Measurements from ENCODE around the gene NNAT. TPM values are rescaled to one million over a fixed set of nuclear protein-coding genes. Genes with fewer than 3 reads are reported as not detected.
"Not testable (repeated sequence)": the region's sequence is repeated elsewhere in the genome, so short reads cannot be mapped to it uniquely, and the experiment has no call there.

The NNAT gene
- polyA plus RNA-seq, 3 donors: 4.0 to 191 (median 31.0) TPM

GRCh38 chr20:37554721-37555298, 33.8 kb downstream of the NNAT start:
- 62 to 73% (median 65%) methylated on average over 13 of the region's 13 CpGs for WGBS, 3 donors
- H3K27ac ChIP-seq (ENCODE audit: low read depth, low read length): not testable (repeated sequence)

DNA sequence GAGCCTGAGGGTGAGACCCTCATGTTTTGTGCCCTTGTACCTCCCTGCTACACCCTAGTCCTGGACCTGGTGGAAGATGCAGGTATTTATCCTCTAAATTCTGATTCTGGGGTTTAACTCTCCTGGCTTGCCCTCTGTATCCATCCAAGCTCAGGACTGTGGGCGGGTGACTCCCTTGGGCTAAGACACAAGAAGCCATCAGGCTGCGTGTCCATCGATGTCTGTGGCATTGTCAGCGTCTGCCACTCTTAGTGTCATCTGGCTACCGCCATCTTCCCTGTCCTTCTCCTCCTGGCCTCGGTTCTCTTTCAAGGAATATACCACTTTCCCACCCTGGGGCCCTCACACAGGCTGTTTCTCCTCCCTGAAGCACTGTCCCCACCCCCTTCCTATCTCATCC, 35.5 kb downstream of the NNAT start:
- no peak overlapping the region for H3K27ac ChIP-seq (ENCODE audit: low read depth, low read length)
- WGBS, 3 donors: 84 to 89% (median 87%) methylated on average over 6 of the region's 6 CpGs

- 77 to 87% (median 81%) methylated on average over 4 of the region's 4 CpGs for WGBS, 3 donors
- no peak overlapping the region for H3K27ac ChIP-seq (ENCODE audit: low read depth, low read length)
Measured at GRCh38 chr20:37558306-37558705, 37.3 kb downstream of the NNAT start.

DNA sequence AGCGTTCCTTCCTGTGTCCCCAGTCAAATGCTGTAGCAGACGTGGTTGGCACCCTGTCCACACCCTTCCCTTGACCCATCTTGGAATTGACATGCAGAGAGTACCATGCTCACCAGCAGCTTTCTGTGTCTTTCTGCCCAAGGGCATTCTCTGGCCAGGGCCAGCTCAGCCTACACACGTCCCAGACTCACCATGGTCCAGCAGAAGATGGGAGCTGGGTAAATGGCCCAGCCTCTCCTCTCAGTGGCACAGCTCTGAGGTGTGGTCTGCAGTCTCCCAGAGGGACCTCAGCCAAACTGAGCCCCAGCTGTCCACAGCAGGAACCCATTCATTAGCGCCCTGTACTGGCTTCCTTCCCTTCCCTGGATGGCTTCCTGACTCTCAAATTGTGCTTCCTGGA, 37.7 kb downstream of the NNAT start:
- 70 to 80% (median 76%) methylated on average over 4 of the region's 4 CpGs for WGBS, 3 donors
- H3K27ac ChIP-seq (ENCODE audit: low read depth, low read length): no peak overlapping the region

DNA sequence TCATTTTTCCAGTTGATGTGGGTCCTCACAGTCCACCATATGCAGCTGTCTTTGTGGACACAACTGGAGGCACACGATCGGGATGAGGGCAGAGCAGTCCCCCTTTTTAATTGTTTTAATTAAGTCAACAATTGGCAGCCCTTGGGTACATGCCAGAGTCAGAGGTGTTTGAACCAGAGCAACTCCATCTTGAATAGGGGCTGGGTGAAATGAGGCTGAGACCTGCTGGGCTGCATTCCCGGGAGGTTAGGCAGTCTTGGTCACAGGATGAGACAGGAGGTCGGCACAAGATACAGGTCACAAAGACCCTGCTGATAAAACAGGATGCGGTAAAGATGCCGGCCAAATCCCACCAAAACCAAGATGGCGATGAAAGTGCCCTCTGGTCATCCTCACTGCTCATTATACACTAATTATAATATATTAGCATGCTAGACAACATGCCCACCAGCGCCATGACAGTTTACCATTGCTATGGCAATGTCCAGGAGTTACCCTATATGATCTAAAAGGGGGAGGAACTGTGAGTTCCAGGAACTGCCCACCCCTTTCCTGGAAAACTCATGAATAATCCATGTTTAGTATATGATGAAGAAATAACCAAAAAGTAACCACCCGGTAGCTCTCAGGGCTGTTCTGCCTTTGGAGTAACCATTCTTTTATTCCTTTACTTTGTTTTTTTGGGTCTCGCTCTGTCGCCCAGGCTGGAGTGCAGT, 38.4 kb downstream of the NNAT start:
- no peak overlapping the region for H3K27ac ChIP-seq (ENCODE audit: low read depth, low read length)
- 80 to 89% (median 87%) methylated on average over 11 of the region's 11 CpGs for WGBS, 3 donors

DNA sequence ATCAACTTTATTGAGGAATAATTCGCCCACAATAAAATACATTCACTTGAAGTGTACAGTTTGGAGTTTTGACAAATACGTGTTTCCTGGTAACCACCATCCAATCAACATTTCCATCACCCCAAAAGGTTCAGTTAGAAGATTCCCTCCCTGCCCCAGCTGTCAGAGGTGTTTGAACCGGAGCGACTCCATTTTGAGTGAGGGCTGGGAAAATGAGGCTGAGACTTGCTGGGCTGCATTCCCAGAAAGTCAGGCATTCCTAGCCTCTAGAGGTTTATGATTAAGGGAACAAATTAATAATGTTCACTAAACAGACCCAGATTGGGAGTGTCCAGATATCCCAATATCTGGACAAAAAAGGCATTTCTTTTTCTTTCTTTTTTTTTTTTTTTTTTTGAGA, 39.6 kb downstream of the NNAT start:
- H3K27ac ChIP-seq (ENCODE audit: low read depth, low read length): no peak overlapping the region
- WGBS, 3 donors: 54 to 69% (median 59%) methylated on average over 4 of the region's 4 CpGs

- H3K27ac ChIP-seq (ENCODE audit: low read depth, low read length): no peak overlapping the region
- WGBS, 3 donors: 58 to 67% (median 66%) methylated on average over 3 of the region's 3 CpGs
Measured at GRCh38 chr20:37562695-37563480, 41.8 kb downstream of the NNAT start.

DNA sequence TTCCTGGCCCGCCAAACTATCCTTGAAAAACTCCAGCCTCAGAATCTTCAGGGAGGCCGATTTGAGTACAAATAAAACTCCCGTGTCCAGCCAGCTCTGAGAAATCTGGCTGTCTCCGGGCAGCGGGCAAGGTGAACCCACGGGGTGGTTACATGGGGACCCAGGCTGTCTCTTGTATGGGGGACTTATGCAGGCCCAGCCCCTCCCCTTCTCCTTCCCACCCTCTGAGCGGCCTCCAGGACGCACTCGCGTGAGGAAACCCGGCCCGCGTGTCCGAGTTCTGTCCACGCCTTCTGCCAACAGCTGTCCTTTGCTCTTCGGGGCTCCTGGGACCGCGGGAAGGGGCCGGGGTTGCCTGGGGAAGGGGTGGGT, 43.0 kb downstream of the NNAT start:
- WGBS, 3 donors: 29 to 40% (median 31%) methylated on average over 19 of the region's 19 CpGs
- H3K27ac ChIP-seq (ENCODE audit: low read depth, low read length): no peak overlapping the region

GRCh38 chr20:37564388-37565133, 43.5 kb downstream of the NNAT start:
- WGBS, 3 donors: 9 to 14% (median 10%) methylated on average over 20 to 34 of the region's 34 CpGs
- no peak overlapping the region for H3K27ac ChIP-seq (ENCODE audit: low read depth, low read length)

DNA sequence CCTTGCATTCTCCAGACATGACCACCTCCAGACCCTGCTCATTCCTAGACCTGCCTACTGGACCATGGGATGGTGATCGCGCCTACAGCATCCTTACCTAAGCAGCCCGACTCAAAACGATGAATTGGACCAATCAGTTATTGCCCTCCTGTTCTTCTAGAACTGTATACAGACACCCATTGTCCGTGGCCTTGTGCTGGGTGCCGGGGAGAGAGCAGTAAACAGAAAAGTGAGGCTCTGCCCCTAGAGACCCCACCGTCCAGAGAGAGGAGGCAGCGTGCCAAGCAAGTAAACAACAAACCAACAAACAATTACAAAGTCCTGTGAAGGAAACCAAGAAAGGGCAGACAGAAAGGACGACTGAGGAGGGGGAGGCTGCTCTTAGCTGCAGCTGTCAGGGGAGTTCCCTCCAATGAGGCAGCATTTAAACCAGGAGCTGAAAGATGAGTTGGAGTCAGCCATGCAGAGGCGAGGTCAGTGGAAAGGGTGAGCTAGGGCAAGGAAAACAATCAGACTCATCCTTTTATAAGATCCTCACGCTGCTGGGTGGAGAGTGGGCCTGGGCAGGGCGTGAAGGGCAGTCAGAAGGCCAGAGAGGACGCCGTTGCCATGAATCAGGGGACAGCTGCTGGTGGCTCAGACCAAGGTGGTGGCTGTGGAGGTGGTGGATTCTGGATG, 44.2 kb downstream of the NNAT start:
- WGBS, 3 donors: 64 to 73% (median 70%) methylated on average over 14 of the region's 14 CpGs
- H3K27ac ChIP-seq (ENCODE audit: low read depth, low read length): no peak overlapping the region

- H3K27ac ChIP-seq (ENCODE audit: low read depth, low read length): no peak overlapping the region
- WGBS, 3 donors: 55 to 59% (median 56%) methylated on average over 5 of the region's 5 CpGs
Measured at GRCh38 chr20:37566590-37567330, 45.7 kb downstream of the NNAT start.

DNA sequence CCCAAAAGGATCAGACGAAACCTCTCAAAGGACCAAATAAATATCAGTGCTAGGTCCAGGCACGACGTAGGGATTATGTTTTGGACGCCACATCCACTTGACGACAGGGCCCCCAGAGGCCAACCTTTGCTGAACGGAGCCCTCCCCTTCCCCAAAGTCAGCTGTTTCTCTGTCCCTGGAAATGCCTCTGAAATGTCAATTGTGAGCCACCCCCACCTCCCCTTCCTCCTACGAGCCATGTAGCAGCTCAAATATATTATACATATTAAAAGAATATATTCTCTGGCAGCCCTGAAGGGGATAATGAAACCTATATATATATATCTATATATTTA, 46.2 kb downstream of the NNAT start:
- WGBS, 3 donors: 15 to 18% (median 15%) methylated on average over 7 of the region's 7 CpGs
- H3K27ac ChIP-seq (ENCODE audit: low read depth, low read length): no peak overlapping the region

DNA sequence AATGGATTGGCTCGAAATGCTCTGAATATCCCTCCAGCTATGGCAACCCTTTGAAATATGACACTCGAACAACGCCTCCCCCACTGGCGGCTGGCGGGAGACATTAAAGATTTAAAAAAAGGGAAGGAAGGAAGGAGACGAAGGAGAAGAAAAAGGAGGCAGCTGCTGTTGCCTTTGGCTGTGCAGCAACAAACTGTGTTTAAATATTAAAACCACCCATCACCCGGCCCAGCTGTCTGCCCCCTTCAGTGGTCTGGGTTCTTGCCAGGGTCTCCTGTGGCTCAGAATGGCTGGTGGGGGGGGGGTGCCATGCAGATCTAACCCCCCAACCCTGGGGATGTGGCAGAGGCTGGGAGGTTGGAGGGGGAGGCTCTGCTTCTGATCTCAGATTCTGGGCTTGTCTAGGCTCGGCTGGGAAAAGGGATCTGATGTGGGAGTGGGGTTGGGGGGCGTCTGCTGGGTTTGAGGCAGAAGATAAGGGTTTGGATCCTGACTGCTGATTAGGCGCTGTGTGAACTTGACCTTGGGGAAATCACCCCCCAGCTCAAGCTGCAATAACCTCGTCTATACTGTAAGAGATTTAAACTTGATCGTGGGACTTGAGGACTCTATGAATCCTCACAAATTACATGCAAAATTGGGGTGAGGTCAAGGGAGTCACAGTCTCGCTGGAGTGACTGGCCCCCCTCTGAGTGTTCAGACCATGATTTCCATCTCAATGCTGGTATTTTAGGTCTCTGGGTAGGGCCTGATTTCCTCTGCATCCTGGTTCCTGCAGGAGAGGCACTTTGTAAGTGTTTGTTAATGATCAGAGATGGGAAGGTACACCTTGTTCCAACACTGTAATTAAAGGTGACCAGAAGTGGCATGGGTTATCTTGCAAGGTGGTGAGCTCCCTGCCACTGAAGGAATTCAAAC, 46.9 kb downstream of the NNAT start:
- H3K27ac ChIP-seq (ENCODE audit: low read depth, low read length): no peak overlapping the region
- WGBS, 3 donors: 3 to 6% (median 4%) methylated on average over 13 of the region's 13 CpGs

GRCh38 chr20:37570419-37570818, 49.4 kb downstream of the NNAT start:
- H3K27ac ChIP-seq (ENCODE audit: low read depth, low read length): no peak overlapping the region
- WGBS, 3 donors: 83 to 88% (median 87%) methylated on average over 1 of the region's 1 CpG

DNA sequence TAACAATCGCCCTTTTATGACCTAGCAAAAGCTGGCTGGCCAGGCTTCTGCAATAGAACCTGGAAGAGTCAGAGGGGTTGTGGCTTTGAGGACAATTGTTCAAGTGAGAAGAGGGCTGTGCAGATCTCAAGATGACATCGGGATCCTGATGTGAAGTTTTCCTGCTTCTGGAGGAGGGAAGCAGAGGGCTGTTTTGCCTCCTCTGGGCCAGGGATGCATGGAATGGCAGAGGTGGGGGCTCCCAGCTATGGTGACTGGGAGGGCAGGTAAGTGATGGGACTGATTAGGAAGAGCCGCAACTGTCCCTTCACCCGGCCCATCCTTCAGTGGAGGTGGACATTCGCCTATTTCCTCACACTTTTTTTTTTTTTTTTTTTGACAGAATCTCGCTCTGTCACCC, 50.0 kb downstream of the NNAT start:
- 68 to 74% (median 73%) methylated on average over 6 of the region's 6 CpGs for WGBS, 3 donors
- no peak overlapping the region for H3K27ac ChIP-seq (ENCODE audit: low read depth, low read length)

Data from adipose tissue (tissue), 3 donors.